ENCODE data around the gene DDIT4.

Gene DDIT4

DNA sequence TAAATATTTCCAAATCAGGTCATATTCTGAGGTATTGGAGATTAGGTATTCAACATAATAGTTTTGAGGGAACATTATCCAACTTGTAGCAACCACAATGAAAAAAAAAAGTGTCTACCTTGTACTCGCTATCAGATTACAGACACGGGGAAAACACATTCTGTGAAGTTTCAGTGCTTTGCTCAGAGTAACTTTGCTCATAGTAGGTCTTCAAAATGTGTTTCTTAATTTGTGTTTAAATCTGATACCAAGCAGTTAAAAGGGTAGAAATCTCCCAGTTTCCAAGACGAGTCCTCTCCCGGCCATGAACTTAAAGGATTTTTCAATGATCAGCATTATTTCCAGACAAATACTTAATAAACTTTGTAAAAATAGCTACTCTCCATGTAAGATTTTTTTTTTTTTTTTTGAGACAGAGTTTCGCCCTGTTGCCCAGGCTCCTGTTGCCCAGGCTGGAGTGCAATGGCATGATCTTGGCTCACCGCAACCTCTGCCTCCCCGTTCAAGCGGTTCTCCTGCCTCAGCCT, 39.2 kb downstream of the DDIT4 start:
- Histone ChIP-seq H3K27ac (no peak overlapping the region), H3K9me3 (ENCODE audit: severe bottlenecking) (no peaks in the 10 kb centered on the region), H3K4me3 (ENCODE audit: low read depth, low read length) (no peak overlapping the region), H3K36me3 (no peaks in the 10 kb centered on the region), H3K27me3 (ENCODE audit: insufficient read depth, low read depth, severe bottlenecking) (no peaks in the 10 kb centered on the region)
- TF ChIP-seq, protein P1, sequence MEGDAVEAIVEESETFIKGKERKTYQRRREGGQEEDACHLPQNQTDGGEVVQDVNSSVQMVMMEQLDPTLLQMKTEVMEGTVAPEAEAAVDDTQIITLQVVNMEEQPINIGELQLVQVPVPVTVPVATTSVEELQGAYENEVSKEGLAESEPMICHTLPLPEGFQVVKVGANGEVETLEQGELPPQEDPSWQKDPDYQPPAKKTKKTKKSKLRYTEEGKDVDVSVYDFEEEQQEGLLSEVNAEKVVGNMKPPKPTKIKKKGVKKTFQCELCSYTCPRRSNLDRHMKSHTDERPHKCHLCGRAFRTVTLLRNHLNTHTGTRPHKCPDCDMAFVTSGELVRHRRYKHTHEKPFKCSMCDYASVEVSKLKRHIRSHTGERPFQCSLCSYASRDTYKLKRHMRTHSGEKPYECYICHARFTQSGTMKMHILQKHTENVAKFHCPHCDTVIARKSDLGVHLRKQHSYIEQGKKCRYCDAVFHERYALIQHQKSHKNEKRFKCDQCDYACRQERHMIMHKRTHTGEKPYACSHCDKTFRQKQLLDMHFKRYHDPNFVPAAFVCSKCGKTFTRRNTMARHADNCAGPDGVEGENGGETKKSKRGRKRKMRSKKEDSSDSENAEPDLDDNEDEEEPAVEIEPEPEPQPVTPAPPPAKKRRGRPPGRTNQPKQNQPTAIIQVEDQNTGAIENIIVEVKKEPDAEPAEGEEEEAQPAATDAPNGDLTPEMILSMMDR (IDR thresholded peaks at IDR 0.05; ENCODE audit: low read depth, low read length), result no peak
- no peak for DNase-seq

DNA sequence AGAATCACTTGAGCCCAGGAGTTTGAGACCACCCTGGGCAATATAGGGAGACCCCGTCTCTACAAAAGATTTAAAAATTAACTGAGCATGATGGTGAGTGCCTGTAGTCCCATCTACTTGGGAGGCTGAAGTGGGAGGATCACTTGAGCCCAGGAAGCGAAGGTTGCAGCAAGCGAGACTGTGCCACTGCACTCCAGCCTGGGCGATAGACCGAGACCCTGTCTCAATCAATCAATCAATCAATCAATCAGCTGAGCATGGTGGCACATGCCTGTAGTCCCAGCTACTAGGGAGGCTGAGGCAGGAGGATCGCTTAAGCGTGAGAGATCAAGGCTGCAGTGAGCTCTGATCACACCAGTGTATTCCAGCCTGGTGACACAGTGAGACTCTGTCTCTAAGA, 40.5 kb downstream of the DDIT4 start:
- H3K9me3 ChIP-seq (ENCODE audit: severe bottlenecking), result no peaks in the 10 kb centered on the region
- no peak overlapping the region for H3K27ac ChIP-seq
- TF ChIP-seq, protein P1 (IDR thresholded peaks at IDR 0.05; ENCODE audit: low read depth, low read length), result no peak
- H3K4me3 ChIP-seq (ENCODE audit: low read depth, low read length), result no peak overlapping the region
- H3K27me3 ChIP-seq (ENCODE audit: insufficient read depth, low read depth, severe bottlenecking), result no peaks in the 10 kb centered on the region
- DNase-seq, result no peak
- H3K36me3 ChIP-seq, result no peaks in the 10 kb centered on the region

DNA sequence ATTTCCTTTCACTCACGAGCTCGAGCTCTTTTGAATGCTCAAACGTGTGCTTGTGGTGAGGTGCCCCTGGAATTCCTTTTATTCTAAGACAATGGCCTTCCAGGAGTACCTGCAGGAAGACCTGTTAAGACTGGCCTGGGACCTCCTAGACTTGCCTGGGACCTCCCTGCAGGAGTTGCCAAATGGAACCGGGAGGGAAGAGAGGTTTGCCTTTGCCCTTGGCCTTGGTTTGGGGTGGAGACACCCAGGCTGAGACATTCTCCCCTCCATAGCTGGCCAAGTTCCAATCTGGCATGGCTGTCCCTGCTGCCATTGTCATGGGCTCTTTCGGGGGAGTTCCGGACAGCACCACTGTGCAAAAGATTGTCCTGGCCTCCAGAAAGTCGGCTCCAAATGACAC, 41.3 kb downstream of the DDIT4 start:
- no peak for DNase-seq
- H3K4me3 ChIP-seq (ENCODE audit: low read depth, low read length), result no peak overlapping the region

DNA sequence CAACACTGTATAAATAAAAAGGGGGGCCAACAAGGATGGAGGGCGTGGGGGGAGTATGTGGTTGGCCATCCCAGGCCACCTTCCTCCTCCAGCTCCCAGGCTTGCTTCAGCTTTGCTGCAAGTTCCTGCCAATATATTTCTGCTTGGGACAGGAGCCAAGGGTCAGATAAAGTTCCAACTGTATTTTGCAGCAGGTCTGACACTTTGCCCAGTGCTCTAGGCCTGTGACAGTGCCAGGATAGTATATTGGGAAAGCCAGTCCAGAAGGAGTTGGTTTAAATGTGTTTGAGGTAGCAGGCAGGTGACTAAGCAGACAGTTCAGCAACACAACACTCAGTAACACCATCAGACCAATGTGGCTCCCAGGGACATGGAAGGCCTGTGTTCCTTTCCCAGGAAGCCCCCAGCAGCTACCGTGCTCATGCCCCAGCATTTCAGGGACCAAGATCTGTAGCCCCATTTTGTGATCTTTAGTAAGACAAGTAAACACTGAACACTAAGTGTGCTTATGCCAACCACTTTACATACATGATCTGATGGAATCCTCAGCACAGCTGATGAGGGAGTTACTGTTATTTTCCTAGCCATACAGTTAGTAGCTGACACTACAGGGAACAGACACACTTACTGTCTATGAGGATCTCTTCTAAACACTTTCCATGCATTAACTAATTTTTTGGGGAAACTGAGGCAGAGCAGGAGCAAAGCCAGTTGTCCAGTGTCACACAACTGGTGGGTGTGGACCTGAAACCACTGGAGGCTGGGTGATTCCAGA, 42.1 kb downstream of the DDIT4 start:
- TF ChIP-seq, protein P1 (IDR thresholded peaks at IDR 0.05; ENCODE audit: low read depth, low read length), result no peak
- Histone ChIP-seq H3K9me3 (ENCODE audit: severe bottlenecking) (no peaks in the 10 kb centered on the region), H3K36me3 (no peaks in the 10 kb centered on the region), H3K27me3 (ENCODE audit: insufficient read depth, low read depth, severe bottlenecking) (no peaks in the 10 kb centered on the region), H3K27ac (no peak overlapping the region), H3K4me3 (ENCODE audit: low read depth, low read length) (no peak overlapping the region)
- DNase-seq, result no peak

More for the DNA sequence above, 41.3 kb downstream of the DDIT4 start:
- H3K9me3 ChIP-seq (ENCODE audit: severe bottlenecking), result no peaks in the 10 kb centered on the region
- TF ChIP-seq, protein P1 (IDR thresholded peaks at IDR 0.05; ENCODE audit: low read depth, low read length), result no peak
- no peak overlapping the region for H3K27ac ChIP-seq
- no peaks in the 10 kb centered on the region for H3K27me3 ChIP-seq (ENCODE audit: insufficient read depth, low read depth, severe bottlenecking)
- no peaks in the 10 kb centered on the region for H3K36me3 ChIP-seq

DNA sequence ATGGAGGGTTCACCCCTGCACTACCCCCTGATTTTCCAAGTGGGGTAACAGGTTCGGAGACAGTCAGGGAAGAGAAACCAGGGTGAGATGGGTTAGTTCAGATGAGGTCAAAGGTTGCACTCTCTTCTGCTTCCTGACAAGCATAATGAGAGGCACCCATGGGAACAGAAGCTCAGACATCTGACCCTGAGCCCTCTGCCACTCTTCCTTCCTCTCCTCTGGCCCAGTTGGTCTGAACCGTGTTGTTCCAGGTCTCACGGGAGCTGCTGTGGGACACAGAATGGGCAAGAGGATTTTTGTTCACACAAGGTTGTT, 42.6 kb downstream of the DDIT4 start:
- no peaks in the 10 kb centered on the region for H3K9me3 ChIP-seq (ENCODE audit: severe bottlenecking)
- TF ChIP-seq, protein P1 (IDR thresholded peaks at IDR 0.05; ENCODE audit: low read depth, low read length), result no peak
- H3K27ac ChIP-seq, result no peak overlapping the region
- H3K4me3 ChIP-seq (ENCODE audit: low read depth, low read length), result no peak overlapping the region
- H3K36me3 ChIP-seq, result no peaks in the 10 kb centered on the region
- no peak for DNase-seq
- H3K27me3 ChIP-seq (ENCODE audit: insufficient read depth, low read depth, severe bottlenecking), result no peaks in the 10 kb centered on the region

Measured in WERI-Rb-1 (cell line).